HG03039 (cell line): Measurements from ENCODE around the gene UBQLN4.
"Not testable (repeated sequence)": the region's sequence is repeated elsewhere in the genome, so short reads cannot be mapped to it uniquely, and the experiment has no call there.

Experiments
- ATAC-seq: cut with Tn5 transposase; IDR thresholded peaks from one replicate; pipeline ENCODE4 v1.9.1; 2021; ENCODE audit warnings: mild to moderate bottlenecking, moderate library complexity; ENCODE audit not compliant: unreplicated experiment

UBQLN4 gene

GRCh38 chr1:156062189-156062588 lies 8.6 kb upstream of the UBQLN4 start:
- no peak for ATAC-seq

- ATAC-seq: no peak
These were observed 7.5 kb upstream of the UBQLN4 start, which contains the start of gene RAB25 for GRCh38 chr1:156060937-156061636. Gene RAB25, plus strand, starts transcription at chr1:156061160. Its CDS starts 241 bp downstream, at chr1:156061401.

GRCh38 chr1:156056326-156056849 lies 2.8 kb upstream of the UBQLN4 start:
- no peak for ATAC-seq

- no peak for ATAC-seq
These were observed 1.9 kb upstream of the UBQLN4 start for GRCh38 chr1:156055281-156056048.

GRCh38 chr1:156054500-156055280 lies 1.1 kb upstream of the UBQLN4 start, which contains the start of gene LAMTOR2:
Gene LAMTOR2, plus strand, starts transcription at chr1:156054782. Its CDS starts 108 bp downstream, at chr1:156054890.
- peak; percentile 65 for ATAC-seq

- ATAC-seq: peak; percentile 6
These were observed 483 bp downstream of the UBQLN4 start for GRCh38 chr1:156052862-156053767.

GRCh38 chr1:156051011-156051725 lies 2.4 kb downstream of the UBQLN4 start:
- no peak for ATAC-seq

GRCh38 chr1:156050376-156050775 lies 3.2 kb downstream of the UBQLN4 start:
- ATAC-seq: no peak

- ATAC-seq: no peak
These were observed 4.8 kb downstream of the UBQLN4 start for GRCh38 chr1:156048663-156049258.

GRCh38 chr1:156045076-156045475 lies 8.5 kb downstream of the UBQLN4 start:
- no peak for ATAC-seq

- no peak for ATAC-seq
These were observed 10.8 kb downstream of the UBQLN4 start for GRCh38 chr1:156042828-156043227.

GRCh38 chr1:156034991-156035390 lies 18.6 kb downstream of the UBQLN4 start:
- not testable (repeated sequence) for ATAC-seq

- no peak for ATAC-seq
These were observed 20.6 kb downstream of the UBQLN4 start for GRCh38 chr1:156033011-156033410.

- ATAC-seq: no peak
These were observed 27.0 kb downstream of the UBQLN4 start for GRCh38 chr1:156026588-156026987.

GRCh38 chr1:156025876-156026275 lies 27.7 kb downstream of the UBQLN4 start:
- no peak for ATAC-seq

GRCh38 chr1:156024801-156025200 lies 28.8 kb downstream of the UBQLN4 start:
- ATAC-seq: no peak

- ATAC-seq: no peak
These were observed 31.6 kb downstream of the UBQLN4 start for GRCh38 chr1:156021954-156022353.

- ATAC-seq: no peak
These were observed 32.5 kb downstream of the UBQLN4 start for GRCh38 chr1:156021093-156021428.
